Activated CD4-positive, CD25-positive, alpha-beta regulatory T cell (primary cell): ENCODE measurements around the gene VAV3.
"Not testable (repeated sequence)": the region's sequence is repeated elsewhere in the genome, so short reads cannot be mapped to it uniquely, and the experiment has no call there.

Source experiments
- DNase-seq, 4 experiments: peaks; one replicate each; lab custom pipeline; 2025; lab: John Stamatoyannopoulos, UW

The VAV3 gene

GRCh38 chr1:107935396-107936064 is 29.4 kb downstream of the VAV3 start:
- DNase-seq: peak in 1 of 4 experiments; percentile 15

DNA sequence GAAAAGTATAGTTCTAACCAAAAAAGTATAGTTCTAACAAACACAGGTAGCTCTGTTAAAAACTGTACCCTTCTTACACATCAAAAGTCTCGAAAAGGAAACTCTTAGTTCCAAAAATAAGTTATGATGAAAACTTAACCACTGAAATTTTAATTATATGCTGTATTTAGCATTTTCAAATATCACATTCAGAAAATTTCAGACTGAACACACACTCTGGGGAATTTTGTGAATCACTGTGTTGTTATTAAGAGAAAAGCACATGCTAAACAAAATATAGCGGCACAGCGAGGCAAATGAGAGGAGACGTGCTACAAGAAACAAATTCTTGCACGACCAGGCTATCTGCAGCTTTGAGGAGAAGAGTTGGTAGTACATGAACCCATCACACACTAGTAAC is 30.4 kb downstream of the VAV3 start:
- DNase-seq: no peak

DNA sequence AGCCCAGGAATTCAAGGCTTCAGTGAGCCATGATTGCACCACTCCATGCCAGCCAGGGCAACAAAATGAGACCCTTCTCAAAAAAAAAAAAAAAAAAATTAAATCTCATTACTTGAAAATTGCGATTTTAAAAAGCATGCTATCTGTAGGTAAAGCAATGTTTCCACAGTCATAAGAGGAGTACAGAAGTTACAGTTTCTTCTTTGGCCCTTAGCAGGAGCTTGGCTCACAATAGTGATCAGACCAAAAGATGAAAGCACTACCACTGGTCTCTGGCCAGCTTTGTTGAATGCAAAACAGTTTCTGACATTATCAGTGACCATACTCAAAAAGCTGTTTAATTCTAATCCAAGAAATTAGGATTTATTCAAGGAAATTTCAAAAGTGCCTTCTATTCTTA is 31.2 kb downstream of the VAV3 start:
- no peak for DNase-seq

DNA sequence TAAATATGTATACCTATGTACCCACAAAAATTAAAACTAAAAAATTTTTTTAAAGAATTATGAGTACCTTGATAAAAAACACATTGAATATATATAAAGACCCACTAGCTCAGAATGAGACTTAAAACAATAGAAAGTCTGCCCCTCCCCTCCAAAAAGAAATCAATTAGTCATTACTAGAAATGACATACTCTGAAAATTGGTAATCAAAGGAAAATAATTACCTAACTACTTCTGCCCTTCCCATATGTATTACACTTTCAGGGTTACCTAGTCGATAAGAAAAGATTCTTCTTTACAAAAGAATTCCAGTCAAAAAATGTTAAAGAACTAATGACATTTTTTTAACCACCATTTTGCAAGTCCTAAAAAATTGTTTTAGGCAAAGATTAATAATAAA is 34.7 kb downstream of the VAV3 start:
- no peak for DNase-seq

- no peak for DNase-seq
Measured at GRCh38 chr1:107927820-107928219, 37.2 kb downstream of the VAV3 start.

- no peak for DNase-seq
Measured at GRCh38 chr1:107926436-107927080, 38.4 kb downstream of the VAV3 start.

DNA sequence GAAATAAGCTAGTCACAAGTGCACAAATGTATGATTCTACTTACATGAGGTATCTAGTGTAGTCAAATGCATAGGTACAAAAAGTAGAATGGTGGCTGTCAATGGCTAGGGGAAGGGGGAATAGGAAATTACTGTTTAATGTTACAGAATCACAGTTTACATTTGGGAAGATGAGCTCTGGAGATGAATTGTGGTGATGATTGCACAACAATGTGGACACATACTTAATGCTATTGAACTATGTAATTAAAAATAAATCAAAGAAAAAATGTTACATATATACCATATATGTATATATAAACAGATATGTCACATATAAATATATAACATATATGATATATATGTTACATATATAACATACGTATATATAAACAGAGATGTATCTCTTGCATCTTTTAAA is 39.4 kb downstream of the VAV3 start:
- no peak for DNase-seq

GRCh38 chr1:107920999-107921398 is 44.0 kb downstream of the VAV3 start:
- DNase-seq: no peak

DNA sequence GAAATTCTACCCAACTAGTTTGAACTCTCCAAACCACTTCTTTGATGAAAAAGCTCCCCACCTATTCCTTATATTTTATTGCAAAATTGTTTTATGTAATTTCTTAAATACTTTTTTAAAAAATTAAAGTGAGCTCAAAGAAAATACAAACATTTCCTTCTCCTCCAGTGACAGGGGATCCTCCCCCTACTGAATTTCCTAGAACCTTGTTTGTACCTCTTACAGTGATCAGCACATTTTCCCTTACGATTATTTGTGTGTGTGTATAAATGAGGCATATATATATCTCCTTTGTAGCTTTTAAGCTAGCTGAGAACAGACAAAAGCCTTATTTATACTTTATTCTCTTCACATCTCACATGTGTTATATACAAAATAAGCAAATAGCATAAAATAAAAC is 44.4 kb downstream of the VAV3 start:
- no peak for DNase-seq

- DNase-seq: no peak
Measured at GRCh38 chr1:107919953-107920352, 45.0 kb downstream of the VAV3 start.

DNA sequence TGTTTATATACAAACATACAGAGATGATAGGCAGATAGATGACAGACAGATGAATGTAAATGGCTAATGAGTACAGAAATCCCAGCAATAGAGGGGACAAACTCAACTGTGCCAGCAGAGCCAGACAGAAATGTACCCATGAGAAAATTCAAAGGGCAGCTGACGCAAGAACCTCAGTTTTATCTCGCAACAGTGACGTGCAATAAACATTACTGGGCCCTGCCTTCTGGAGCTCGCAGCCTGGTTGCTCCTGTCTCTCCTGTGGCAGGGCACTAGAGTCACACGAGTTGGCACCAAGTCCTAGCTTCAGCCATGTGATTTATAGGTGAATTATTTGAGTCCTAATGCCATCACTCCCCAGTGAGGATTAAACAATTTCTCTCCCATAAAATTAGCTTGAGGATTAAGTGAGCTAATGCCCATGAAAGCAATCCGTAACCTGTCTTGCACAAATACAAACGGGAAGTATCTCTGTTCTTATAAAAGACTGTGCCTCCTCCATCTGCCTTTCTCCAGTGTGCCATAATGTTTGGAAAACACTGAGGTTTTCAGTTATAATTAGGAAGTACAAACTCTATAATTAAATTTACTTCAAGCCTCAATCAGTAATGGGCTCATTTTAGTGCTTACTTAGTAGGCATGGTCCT is 50.7 kb downstream of the VAV3 start:
- no peak for DNase-seq

- no peak for DNase-seq
Measured at GRCh38 chr1:107912656-107913055, 52.3 kb downstream of the VAV3 start.

- no peak for DNase-seq
Measured at GRCh38 chr1:107900090-107900945, 64.7 kb downstream of the VAV3 start.

- no peak for DNase-seq
Measured at GRCh38 chr1:107899655-107900054, 65.3 kb downstream of the VAV3 start.

DNA sequence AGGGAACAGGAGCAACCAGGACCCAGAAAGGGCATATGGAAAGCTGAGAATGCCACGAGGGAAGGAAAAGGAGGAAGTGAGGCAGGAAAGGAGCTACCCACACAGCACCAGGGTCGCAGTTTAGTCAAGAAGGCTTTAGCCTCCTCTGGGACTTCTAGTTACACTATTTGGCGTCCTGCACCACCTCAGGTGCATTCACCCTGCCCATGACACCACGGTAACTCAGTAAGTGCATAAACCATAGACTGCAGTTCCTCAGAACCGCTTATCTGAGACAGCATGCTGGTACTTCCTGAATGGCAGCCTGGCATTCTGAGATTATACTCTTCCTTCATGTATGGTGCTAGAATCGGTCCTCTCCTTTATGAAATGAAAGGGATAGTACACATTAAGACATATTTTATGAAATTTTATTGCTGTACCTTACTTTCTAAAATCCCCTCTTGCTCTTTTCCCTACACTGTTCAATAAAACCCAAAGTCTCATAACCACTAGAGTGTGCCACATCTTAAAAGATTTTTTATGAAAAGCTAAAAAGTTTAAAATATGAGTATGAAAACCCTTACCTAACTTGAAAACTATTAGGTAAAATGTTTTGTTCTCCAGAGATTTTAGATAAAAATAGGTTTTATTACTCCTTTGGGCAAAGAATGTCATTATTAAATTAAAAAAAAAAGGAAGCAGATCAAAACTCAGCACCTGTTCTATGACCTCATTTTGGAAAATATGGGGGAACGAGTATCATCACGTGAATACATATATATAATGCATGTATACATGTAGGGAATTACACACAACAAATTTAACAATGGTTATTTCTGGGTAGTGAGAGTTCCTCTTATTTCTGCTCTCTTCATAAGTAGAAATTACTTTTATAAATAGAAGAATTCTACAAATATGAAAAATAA is 67.3 kb downstream of the VAV3 start:
- no peak for DNase-seq

- DNase-seq: no peak
Measured at GRCh38 chr1:107896936-107897335, 68.0 kb downstream of the VAV3 start.

DNA sequence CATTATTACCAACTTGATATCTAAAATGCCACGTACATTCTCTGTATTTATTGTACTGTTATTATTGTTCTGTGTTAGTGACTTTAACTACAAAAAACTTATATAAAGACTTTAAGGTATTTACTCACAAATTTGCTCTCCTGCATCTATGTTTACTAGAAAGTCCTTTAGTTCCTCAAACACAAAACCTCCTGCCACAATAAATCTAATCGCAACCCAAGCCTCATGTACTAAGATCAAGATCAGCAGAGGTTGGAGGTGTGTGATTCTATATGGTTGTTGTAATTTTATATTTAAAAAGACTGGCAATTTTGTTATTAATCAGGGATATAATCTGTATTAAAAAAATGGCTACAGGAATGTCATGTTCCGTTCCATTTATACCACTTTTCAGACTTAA is 68.6 kb downstream of the VAV3 start:
- DNase-seq: no peak

GRCh38 chr1:107895403-107896191 is 69.4 kb downstream of the VAV3 start:
- DNase-seq: no peak

GRCh38 chr1:107894605-107895004 is 70.4 kb downstream of the VAV3 start:
- DNase-seq: no peak

DNA sequence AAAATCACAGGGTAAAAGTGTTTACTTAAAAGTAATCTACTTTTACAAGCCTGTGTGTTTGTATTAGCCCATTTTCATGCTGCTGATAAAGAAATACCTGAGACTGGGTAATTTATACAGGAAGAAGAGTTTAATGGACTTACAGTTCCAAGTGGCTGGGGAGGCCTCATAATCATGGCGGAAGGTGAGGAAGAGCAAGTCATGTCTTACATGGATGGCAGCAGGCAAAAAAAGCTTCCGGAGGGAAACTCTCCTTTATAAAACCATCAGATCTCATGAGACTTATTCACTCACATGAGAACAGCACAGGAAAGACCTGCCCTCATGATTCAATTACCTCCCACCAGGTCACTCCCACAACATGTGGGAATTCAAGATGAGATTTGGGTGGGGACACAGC is 71.6 kb downstream of the VAV3 start:
- not testable (repeated sequence) for DNase-seq

DNA sequence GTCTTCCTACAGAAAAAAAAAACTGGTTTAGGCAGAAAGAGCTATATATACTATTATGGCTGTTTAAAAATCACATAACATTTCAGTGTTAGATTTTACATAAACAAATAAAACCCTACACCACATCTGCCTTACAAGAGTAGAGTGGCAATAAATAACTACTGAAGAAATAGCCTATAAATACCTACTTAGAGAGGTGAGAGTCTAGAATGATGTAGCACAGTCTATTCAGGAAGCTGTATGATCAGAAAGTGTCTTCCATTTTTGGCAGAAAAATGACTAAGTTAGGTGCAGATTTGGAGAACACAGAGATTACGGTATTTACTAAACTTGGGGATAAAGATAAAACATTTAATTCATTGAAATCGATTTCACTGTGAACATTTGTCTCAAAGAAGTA is 75.5 kb downstream of the VAV3 start:
- no peak for DNase-seq
